H1 (cell line): ENCODE results near the gene GALC. TPM values are rescaled to one million over a fixed set of nuclear protein-coding genes. Genes with fewer than 3 reads are reported as not detected.

Experiments used
- ATF2 ChIP-seq: IDR thresholded peaks from 2 replicates; pipeline ENCODE4 v1.6.1; 2012; ENCODE audit warnings: low read length, inconsistent platforms
- CBX8 ChIP-seq: fragments of 300-800, 300-1000 bp; sonication (generic); IDR thresholded peaks from 2 replicates; pipeline ENCODE4 v1.7.1; 2016; ENCODE audit warnings: low read depth, low read length, borderline replicate concordance
- CEBPB ChIP-seq: IDR thresholded peaks from 2 replicates; pipeline ENCODE4 v1.6.1; 2012; ENCODE audit warnings: low read depth, low read length
- KDM1A ChIP-seq: fragments of 200-600, 300-600 bp; sonication (generic); IDR thresholded peaks from 2 replicates; pipeline ENCODE4 v1.7.1; 2016; ENCODE audit warnings: mild to moderate bottlenecking, low read length, borderline replicate concordance
- POLR2A ChIP-seq, 2 experiments: IDR thresholded peaks; 1 replicate in 1 of 2; 2 replicates in 1 of 2; pipeline ENCODE4 v1.6.1; 2011; ENCODE audit warnings: low read depth in 2 of 2, low read length in 2 of 2, mild to moderate bottlenecking in 2 of 2; ENCODE audit errors: control extremely low read depth in 1 of 2
- SUZ12 ChIP-seq: fragments of 200-600 bp; sonication (generic); IDR thresholded peaks from 2 replicates; pipeline ENCODE4 v1.6.1; 2012; ENCODE audit warnings: mild to moderate bottlenecking, inconsistent platforms, low read length, moderate library complexity, mixed read lengths
- polyA plus RNA-seq, 7 experiments: library from polyadenylated mRNA; depleted of rRNA in 3 of 7; stranded (reverse) in 5 of 7; unstranded in 2 of 7; fragments of >200 nt in 5 of 7; fragments of 200-250 nt in 2 of 7; gene quantifications; 1 replicate in 5 of 7; 2 replicates in 1 of 7; 4 replicates in 1 of 7; pipeline versions ENCODE4 v1.2.1 to v1.2.3, GENCODE V29; 2011 to 2013; ENCODE audit warnings: missing spikeins in 2 of 7, mixed read lengths in 2 of 7
- total RNA-seq: library from RNA; stranded (reverse); fragmentation: NEBNext Ultra II Directional; extraction: Animal tissue kit (Norgen Biotek cat#: 25700); gene quantifications from 2 replicates; pipeline ENCODE4 v1.2.1, GENCODE V29; 2021
- TF ChIP-seq, protein P1 (sequence below): IDR thresholded peaks from 2 replicates; pipeline ENCODE4 v1.6.1; 2012; ENCODE audit warnings: inconsistent platforms

GALC gene
- total and polyA plus RNA-seq, 2 of the 8 experiments (the other 6 are each of a cell fraction or from before 2014, with no cell fraction given) = 6.1 to 12.3 TPM

- TF ChIP-seq POLR2A (IDR thresholded peaks at IDR 0.05; ENCODE audit: control extremely low read depth in 1 of 2, low read depth in 2 of 2, low read length in 2 of 2) = no peak
- no peak for TF ChIP-seq ATF2
- TF ChIP-seq, protein P1, sequence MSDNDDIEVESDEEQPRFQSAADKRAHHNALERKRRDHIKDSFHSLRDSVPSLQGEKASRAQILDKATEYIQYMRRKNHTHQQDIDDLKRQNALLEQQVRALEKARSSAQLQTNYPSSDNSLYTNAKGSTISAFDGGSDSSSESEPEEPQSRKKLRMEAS = no peak
- TF ChIP-seq SUZ12 = no peak
- TF ChIP-seq CEBPB = no peak
- no peak for TF ChIP-seq CBX8
- no peak for TF ChIP-seq KDM1A
Observed at GRCh38 chr14:88030079-88030478, 37.1 kb upstream of the GALC start (continued).
